Stimulated activated CD8-positive, alpha-beta memory T cell treated with anti-CD3 and anti-CD28 coated beads, Interleukin-7, amount 100 ng/mL, for 48 hours (primary cell): ENCODE data around the gene AGR2.

Experiments used
- DNase-seq, 2 donors: peaks; one replicate each; pipeline ENCODE4 v3.0.0-alpha.2; 2020; ENCODE audit warnings: low read depth in 1 of 2; ENCODE audit errors: extremely low read depth in 1 of 2

The AGR2 gene

DNA sequence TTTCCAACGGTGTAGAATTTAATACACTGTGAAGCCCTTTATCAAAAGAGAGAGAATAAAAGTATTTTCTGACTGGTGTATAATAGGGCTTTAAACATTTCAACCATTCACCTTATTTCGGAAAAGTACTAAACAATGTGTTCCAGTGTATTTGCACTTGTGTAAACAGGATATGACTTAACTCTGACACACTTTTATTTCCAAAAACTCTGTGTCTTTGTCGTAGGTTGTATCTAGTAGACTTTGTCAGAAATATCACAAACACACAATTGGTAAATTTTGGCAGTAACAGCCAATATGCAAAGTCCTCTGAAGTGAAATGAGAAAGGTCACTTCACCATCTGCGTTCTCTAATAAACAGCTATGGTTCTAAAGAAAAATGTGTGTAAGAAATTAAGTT is 61.6 kb downstream of the AGR2 start:
- DNase-seq, result no peak

DNA sequence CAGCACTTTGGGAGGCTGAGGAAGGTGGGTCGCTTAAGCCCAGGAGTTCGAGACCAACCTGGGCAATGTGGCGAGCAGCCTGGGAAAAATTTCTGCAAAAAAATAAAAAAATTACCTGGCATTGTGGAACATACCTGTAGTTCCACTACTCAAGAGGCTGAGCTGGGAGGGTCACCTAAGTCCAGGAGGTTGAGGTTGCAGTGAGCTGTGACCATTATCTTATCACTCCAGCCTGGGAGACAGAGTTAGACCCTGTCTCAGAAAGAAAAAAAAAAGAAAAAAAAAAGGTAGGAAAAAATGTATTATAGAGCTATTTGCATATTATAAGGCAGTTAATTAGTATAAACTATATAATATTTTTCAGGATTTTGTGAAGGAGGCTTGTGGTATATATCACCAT is 62.3 kb downstream of the AGR2 start:
- DNase-seq, result no peak
